Astrocyte of the hippocampus (primary cell): ENCODE measurements around the gene CPNE1.

Experiments
- DNase-seq: peaks from one replicate; pipeline ENCODE4 v3.0.0; 2011; ENCODE audit warnings: low read depth, low spot score

Gene CPNE1

GRCh38 chr20:35600176-35600992 is 64.3 kb downstream of the CPNE1 start:
- DNase-seq = no peak

DNA sequence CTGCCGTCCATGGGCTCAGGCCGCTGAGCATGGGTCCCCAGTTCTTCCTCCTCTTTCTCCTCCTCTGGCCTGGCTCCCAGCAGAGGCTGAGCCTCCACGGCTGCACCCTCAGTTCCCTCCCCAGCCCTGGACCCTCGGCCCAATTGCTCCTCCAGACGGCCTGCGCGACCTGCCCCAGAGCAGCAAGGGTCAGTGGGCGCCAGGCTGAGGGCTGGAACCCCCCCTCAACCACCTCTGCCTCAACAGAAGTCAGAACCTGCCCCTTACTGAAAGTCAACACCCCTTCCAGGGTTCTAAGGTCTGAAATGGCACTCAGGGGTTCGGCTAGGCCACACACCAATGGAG is 65.0 kb downstream of the CPNE1 start:
- DNase-seq = no peak

DNA sequence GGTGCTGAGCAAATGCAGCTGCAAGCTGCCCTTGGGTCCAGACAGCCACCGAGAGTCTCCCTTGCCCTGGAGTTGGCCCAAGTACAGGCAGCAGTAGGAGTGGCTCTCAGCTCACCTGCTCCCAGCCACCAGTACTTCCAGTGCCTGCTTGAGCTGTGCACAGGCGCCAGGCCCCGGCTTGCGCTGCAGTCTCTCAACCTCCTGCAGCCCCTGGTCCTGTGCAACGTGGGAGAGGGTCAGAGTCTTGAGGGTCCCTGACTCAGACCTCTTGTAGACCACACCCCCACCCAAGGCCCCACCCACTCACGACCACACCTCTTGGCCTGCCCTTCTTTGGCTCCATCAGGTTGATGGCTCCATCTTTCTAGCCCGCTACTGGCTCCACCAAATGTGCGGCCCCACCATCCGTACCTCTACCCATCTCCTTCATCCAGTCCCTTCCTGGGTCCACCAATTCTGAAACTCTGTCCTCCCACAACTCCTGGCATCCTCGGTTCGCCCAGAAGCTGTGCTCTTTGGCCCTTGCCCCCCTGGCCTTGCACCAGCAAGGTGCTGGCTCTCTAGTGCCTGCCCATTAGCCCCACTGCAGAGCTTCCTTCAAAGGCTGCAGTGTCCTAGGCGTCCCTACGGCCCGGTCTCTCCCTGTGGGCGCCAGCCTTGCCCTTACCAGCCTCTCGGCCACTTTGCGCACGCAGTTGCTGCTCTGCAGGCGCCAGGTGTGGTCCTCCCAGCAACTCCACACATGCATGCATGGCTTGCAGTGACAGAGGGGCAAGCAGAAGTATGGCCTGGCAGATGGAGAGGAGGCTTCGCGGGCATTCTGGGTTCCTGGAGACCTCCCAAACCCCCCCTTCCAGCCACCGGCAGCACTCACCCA is 65.6 kb downstream of the CPNE1 start:
- DNase-seq = no peak

GRCh38 chr20:35598476-35598875 is 66.2 kb downstream of the CPNE1 start:
- DNase-seq = no peak

GRCh38 chr20:35597186-35597585 is 67.5 kb downstream of the CPNE1 start:
- DNase-seq = no peak

DNA sequence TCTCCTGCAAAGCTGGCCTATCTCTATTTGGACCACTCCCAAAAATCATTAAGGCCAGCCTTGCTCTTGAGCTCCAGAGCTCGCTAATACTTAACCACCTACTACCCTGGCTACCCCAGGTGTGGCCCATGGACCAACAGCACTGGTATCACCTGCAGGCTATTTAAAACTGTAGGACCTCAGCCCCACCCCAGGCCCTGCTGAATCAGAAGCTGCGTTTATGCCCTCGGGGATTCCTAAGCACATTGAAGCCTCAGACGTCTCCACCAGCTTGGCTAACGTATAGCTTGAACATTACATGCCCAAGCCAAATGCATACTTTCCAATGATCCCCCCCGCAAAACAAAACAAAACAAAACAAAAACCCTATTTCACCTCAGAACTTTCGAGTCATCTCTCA is 68.8 kb downstream of the CPNE1 start:
- DNase-seq = no peak

GRCh38 chr20:35595456-35595855 is 69.2 kb downstream of the CPNE1 start:
- DNase-seq = no peak

- no peak for DNase-seq
Observed at GRCh38 chr20:35592339-35592974, 72.2 kb downstream of the CPNE1 start.

DNA sequence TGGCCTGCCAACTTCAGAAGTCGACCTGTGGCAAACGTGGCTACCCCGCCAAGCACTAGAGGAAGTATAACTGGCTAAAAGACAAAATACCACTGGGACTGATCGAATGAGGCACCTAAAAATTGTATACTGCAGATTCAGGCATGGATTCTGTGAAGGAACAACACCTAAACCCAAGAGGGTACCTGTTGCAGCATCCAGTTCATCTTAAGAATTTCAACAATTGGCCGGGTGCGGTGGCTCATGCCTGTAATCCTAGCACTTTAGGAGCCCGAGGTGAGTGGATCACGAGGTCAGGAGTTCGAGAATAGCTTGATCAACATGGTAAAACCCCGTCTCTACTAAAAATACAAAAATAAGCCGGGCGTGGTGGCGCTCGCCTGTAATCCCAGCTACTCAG is 76.3 kb downstream of the CPNE1 start:
- no peak for DNase-seq

GRCh38 chr20:35587436-35587835 is 77.3 kb downstream of the CPNE1 start:
- no peak for DNase-seq

- no peak for DNase-seq
Observed at GRCh38 chr20:35586751-35587425, 77.8 kb downstream of the CPNE1 start.

GRCh38 chr20:35583636-35584560 is 80.8 kb downstream of the CPNE1 start:
- DNase-seq = no peak

DNA sequence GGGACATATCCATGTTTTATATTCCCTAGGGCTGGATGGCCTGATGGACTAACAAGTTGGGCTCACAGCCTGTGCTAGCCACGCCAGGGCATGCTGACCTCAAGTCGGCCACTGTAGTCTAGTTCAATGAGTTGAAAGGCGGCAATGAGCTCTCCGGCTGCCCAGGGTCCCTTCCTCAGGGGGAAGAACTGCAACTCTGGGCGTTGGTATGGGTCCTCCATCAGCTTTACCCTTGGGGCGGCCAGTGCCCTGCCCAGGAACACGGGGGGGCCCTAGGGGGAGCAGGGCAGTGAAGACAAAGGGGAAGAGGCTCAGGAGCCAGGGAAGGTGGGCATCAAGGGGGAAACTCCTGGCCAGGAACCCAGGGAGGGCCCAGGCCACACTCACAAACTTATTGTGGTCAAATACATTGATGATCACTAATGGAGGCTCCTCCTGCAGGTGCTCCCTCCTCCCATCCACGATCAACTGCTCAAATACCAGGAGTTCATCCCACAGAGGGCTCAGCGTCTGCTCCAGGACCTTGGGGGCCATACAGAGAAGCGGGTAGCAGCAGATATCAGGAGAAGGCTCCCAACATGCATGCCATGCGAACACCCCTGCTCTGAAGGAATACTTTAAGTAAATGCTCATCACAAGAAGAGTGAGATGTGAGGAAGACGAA is 81.8 kb downstream of the CPNE1 start:
- no peak for DNase-seq

DNA sequence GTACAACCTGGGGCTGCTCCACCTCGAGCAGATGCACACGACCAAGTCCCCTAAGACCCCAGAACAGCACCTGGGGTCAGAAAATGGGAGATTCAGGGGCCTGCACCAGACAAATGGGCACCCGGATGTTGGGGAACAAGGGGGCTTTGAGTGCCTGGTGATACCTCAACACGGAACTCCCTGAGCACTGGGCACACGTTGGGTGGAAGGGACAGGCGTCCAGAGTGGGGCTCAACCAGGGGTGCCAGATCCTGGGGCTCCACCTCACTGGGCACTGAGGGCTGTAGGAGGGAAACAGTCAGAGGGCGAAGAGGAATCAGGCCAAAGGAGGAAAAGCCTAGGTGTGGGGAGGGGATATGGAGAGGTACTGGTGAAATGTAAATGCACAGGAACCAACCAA is 82.6 kb downstream of the CPNE1 start:
- DNase-seq = no peak

GRCh38 chr20:35579196-35579595 is 85.5 kb downstream of the CPNE1 start:
- DNase-seq = no peak

- no peak for DNase-seq
Observed at GRCh38 chr20:35578469-35578868, 86.2 kb downstream of the CPNE1 start.

DNA sequence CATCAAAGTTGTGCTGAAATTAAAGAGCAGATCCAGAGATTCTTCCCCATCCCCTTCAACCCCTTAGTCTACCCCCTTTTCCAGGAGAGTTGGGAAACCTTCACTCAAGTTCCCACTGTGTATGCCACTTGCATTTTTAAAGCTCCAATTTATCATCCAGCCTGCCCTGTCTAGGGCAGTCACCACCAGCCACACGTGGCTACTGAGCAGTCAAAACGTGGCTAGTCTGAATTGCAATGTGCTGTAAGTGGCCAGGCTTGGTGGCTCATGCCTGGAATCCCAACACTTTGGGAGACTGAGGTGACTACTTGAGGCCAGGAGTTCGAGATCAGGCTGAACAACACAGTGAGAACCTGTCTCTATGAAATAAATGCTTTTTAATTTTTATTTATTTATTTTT is 87.9 kb downstream of the CPNE1 start:
- no peak for DNase-seq
